SIG-M5 (cell line): Measurements from ENCODE around the gene EMILIN3.

Experiments
- DNase-seq: peaks from one replicate; lab custom pipeline; 2025; lab: John Stamatoyannopoulos, UW

EMILIN3 gene

GRCh38 chr20:41364236-41364855, 2.3 kb downstream of the EMILIN3 start:
- no peak for DNase-seq

DNA sequence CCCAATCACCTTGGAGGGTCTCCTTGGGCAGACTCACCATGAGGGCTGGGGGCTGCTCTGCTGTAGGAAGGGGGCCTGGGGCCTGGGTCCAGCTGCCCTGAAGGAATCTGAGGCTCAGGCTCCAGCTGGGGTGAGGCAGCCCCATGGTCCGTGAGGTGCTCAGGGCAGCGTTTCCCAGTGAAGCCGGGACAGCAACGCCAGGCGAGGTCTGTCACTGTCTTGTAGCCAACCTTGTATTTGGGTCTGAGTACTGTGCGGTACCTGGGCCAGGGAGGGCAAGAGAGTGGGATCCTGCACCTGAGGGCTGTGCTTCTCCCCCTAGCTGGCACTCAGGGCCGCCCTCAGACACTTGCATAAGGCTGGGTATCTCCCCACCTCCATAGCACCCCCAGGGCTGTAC, 3.0 kb downstream of the EMILIN3 start:
- no peak for DNase-seq

GRCh38 chr20:41362748-41363140, 3.9 kb downstream of the EMILIN3 start:
- DNase-seq: no peak

- DNase-seq: no peak
Observed at GRCh38 chr20:41361757-41362747, 4.6 kb downstream of the EMILIN3 start.

GRCh38 chr20:41360831-41361756, 5.5 kb downstream of the EMILIN3 start:
- DNase-seq: no peak

DNA sequence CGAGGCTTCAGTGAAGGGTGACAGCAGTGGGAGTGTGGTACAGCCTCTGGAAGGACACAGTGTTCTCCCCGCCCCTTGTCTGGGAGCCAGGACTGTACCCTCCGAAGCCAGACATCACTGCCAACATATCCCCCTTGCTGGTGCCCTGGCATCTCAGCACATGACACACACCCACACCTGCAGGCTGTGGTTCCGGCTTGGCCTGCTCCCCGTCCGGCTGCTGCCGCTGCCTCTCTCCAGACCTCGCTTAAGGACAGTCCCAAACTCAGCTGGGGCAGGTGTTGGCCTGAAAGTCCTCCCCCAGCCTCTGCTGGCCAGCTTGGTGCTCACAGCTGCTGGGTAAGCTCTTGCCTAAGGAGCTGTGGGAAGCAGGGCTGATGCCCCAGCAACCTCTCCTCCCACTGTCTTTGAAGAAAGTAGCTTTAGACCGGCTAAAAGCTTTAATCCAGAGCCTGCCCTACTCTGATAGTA, 7.0 kb downstream of the EMILIN3 start:
- no peak for DNase-seq

- no peak for DNase-seq
Observed at GRCh38 chr20:41358717-41359116, 7.9 kb downstream of the EMILIN3 start.

- no peak for DNase-seq
Observed at GRCh38 chr20:41358230-41358629, 8.4 kb downstream of the EMILIN3 start.

DNA sequence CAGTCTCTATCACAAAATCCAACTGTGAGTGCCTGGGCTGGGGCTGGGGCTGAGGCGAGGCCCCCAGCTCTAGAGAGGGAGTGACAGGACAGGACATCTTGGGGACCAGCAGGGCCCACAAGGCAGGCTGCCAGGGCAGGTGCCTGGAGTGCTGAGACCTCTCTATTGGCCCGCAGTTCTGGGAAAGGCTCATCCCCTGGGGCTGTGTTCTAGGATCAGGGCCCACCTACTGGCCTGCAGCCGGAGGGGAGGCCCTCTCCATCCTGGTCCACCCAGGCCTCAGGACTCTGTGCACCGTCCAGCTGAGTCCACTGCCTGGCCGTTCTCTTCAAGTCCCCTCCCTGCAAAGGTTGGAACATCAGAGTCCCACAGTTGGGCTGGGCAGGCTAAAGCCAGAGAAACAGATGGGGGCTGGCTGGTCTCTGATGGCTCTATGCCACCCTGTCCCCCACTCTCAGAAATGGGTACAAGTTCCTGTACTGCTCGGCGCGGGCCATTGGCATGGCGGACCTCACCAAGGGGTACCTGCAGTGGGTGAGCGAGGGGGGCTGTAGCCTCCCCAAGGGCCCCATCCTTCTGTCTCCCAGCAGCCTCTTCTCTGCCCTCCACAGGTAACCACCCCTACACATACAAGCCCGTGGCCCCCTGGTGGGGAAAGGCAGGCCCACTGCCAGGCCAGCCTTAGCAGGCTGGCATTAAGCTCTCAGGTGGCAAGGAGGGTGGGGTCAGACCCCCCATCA, 9.0 kb downstream of the EMILIN3 start:
- DNase-seq: no peak

- no peak for DNase-seq
Observed at GRCh38 chr20:41356951-41357350, 9.7 kb downstream of the EMILIN3 start.

DNA sequence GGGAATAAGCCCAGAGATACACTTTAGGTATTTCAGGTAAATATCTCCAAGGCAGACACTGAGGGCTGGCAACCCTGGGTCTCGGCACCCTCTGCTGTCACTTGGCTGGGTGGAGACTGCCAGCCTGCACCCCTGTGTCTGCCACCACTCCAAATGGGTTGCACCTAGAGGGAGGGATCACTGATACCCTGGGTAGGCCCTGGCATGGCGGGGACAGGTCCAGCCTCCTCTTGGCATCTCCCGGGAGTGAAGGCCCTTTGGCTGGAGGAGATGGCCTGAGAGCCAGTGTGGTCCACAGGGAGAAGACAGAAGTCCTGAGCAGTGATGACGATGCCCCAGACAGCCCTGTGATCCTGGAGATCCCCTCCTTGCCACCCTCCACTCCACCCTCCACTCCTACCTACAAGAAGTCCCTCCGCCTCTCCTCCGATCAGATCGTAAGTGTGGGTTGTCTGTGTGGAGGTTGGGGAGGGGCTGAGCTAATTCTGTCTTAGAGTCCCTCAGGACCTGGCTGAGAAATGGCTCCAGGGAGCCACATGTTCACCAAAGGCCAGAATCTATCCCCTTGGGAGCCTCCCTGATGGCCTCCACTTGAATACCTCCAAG, 10.9 kb downstream of the EMILIN3 start:
- no peak for DNase-seq

GRCh38 chr20:41355192-41355591, 11.4 kb downstream of the EMILIN3 start:
- no peak for DNase-seq

DNA sequence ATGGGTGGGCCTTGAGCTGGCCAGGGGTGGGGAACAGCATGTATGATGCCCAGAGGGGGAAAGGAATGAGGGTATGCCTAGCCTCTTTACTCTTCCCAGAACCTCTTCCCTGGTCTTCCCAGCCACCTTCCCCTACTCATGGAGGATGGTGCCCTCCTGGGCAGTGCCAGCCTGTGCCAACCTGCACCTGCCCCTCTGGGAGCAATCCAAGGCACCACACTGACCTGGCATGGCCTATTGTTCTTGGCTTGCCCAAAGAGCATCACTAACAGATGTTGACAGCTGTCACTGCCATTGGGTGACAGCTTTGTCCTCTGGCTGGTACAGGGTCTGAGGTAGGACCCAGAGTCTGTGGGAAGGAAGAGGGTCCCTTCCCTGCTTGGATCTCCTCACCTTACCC, 13.1 kb downstream of the EMILIN3 start:
- no peak for DNase-seq

GRCh38 chr20:41352666-41353065, 14.0 kb downstream of the EMILIN3 start:
- DNase-seq: no peak

- DNase-seq: no peak
Observed at GRCh38 chr20:41352106-41352505, 14.5 kb downstream of the EMILIN3 start.

DNA sequence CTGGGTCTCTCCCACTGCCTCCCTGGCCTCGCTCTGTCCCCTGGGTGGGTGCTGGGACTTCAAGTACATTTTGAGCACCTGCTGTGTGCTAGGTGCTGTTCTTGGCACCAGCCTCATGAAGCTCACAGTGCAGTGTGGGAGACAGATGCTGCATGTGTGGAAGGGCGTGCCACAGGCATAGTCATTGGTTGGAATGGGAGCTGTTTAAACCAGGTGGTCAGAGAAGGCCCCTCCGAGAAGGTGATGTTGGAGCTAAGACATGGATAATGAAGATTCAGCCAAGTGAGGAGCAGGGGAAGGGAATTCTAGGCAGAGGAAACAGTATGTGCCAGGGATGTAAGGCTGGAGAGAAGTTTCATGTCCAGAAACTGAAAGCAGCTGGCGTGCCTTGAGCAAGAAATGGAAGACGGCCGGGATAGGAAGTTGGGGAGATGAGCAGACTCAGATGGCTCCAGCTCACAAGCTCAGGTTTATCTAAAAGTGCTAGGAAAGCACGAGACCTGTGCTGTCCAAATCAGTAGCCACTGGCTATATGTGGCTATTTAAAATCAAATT, 16.1 kb downstream of the EMILIN3 start:
- DNase-seq: no peak

DNA sequence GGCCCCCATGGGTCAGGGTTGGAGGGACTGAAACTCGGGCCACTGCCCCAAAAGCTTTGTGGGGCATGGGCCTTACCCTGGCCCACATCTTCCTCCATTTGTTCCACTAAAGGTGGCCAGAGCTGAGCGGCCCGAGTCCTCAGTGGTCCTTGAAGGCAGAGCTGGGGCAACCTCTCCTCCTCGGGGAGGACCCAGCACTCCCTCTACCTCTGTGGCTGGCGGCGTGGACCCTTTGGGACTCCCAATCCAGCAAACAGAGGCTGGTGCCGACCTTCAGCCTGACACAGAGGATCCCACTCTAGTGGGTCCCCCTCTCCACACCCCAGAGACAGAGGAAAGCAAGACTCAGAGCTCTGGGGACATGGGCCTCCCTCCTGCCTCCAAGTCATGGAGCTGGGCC, 16.7 kb downstream of the EMILIN3 start:
- no peak for DNase-seq

GRCh38 chr20:41349266-41349665, 17.4 kb downstream of the EMILIN3 start:
- DNase-seq: no peak

DNA sequence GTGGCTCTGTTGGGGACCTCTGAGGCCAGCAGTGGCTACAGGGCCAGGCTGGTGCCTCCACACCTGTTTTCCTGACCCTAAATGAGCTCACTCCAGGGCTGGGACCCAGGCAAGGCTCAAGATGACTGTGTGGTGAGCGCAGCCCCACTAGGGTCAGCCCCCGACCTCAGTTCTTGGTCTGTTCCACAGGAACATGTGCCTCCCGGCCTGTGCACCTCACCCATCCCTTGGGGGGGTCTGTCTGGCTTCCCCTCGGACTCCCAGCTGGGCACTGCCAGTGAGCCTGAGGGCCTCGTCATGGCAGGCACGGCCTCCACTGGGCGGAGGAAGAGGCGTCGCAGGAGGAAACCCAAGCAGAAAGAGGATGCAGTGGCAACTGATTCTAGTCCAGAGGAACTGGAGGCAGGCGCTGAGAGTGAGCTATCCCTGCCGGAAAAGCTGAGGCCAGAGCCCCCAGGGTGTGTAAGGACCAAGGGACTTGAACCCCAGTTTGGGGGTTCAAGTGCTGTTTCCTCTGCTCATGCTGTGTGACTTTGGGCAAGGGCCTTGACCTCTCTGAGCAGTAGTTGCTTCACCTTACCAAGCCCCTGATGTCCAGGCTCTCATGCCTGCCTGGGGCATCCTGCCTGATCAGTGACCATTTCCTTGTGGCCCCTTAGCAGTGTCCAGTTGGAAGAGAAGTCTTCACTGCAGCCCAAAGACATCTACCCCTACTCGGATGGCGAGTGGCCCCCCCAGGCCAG, 18.0 kb downstream of the EMILIN3 start:
- DNase-seq: no peak
